Neural cell (in vitro differentiated cells): Measurements from ENCODE around the gene NRL. TPM values are rescaled to one million over a fixed set of nuclear protein-coding genes. Genes with fewer than 3 reads are reported as not detected.

ENCODE experiments used
- H2AFZ ChIP-seq: fragments of 200-600, 300-800 bp; sonication (generic), shearing (Covaris generic); 2 replicates; pipeline ENCODE4 v1.6.0; 2014; ENCODE audit warnings: low read depth, mild to moderate bottlenecking, antibody characterized with exemption, low read length, moderate library complexity
- H3F3A ChIP-seq: fragments of 200-600 bp; shearing (Covaris generic); 2 replicates; pipeline ENCODE4 v1.6.1; 2016; ENCODE audit warnings: mild to moderate bottlenecking, moderate library complexity, mixed read lengths, antibody characterized with exemption, low read length; ENCODE audit not compliant: insufficient read depth, poor library complexity, severe bottlenecking
- H3K27ac ChIP-seq: fragments of 200-600, 300-800 bp; sonication (generic), shearing (Covaris generic); 2 replicates; pipeline ENCODE4 v1.5.1; 2014; ENCODE audit warnings: mild to moderate bottlenecking, low read length, moderate library complexity
- H3K27me3 ChIP-seq: fragments of 300-800, 200-600 bp; sonication (generic), shearing (Covaris generic); 2 replicates; pipeline ENCODE4 v1.6.0; 2014; ENCODE audit warnings: mild to moderate bottlenecking, low read depth, low read length, moderate library complexity; ENCODE audit not compliant: insufficient read depth
- H3K36me3 ChIP-seq: fragments of 300-800, 200-600 bp; sonication (generic), shearing (Covaris generic); 2 replicates; pipeline ENCODE4 v1.5.1; 2014; ENCODE audit warnings: mild to moderate bottlenecking, antibody characterized with exemption, low read length, moderate library complexity; ENCODE audit not compliant: insufficient read depth
- H3K4me2 ChIP-seq: fragments of 300-800, 200-600 bp; sonication (generic), shearing (Covaris generic); 2 replicates; pipeline ENCODE4 v1.6.0; 2014; ENCODE audit warnings: mild to moderate bottlenecking, low read length
- H3K4me3 ChIP-seq: fragments of 300-800, 200-600 bp; sonication (generic), shearing (Covaris generic); 2 replicates; pipeline ENCODE4 v1.5.1; 2014; ENCODE audit warnings: mild to moderate bottlenecking, low read length, moderate library complexity
- H3K79me2 ChIP-seq: fragments of 200-600 bp; shearing (Covaris generic); replicated peaks from 2 replicates; pipeline ENCODE4 v1.6.0; 2014; ENCODE audit warnings: mild to moderate bottlenecking, low read length, moderate library complexity; ENCODE audit not compliant: insufficient read depth
- H3K9ac ChIP-seq: fragments of 300-800, 200-600 bp; sonication (generic), shearing (Covaris generic); 2 replicates; pipeline ENCODE4 v1.6.1; 2016; ENCODE audit warnings: mild to moderate bottlenecking, low read length, mixed read lengths
- H3K9me2 ChIP-seq: fragments of 200-600 bp; shearing (Covaris generic); 2 replicates; pipeline ENCODE4 v1.6.1; 2016; ENCODE audit warnings: mild to moderate bottlenecking, low read length, mixed read lengths; ENCODE audit not compliant: insufficient read depth
- H3K9me3 ChIP-seq: fragments of 200-600, 300-800 bp; sonication (generic), shearing (Covaris generic); 2 replicates; pipeline ENCODE4 v1.6.1; 2016; ENCODE audit warnings: mild to moderate bottlenecking, mixed run types, low read length, moderate library complexity, mixed read lengths
- H4K20me1 ChIP-seq: fragments of 200-600 bp; shearing (Covaris generic); 2 replicates; pipeline ENCODE4 v1.6.1; 2016; ENCODE audit warnings: mild to moderate bottlenecking, mixed run types; ENCODE audit not compliant: insufficient read depth
- EP300 ChIP-seq: fragments of 450-650 bp; conservative IDR thresholded peaks from 2 replicates; pipeline ENCODE4 v1.6.1; 2014; ENCODE audit warnings: antibody characterized with exemption, mild to moderate bottlenecking, moderate library complexity; ENCODE audit not compliant: poor library complexity, severe bottlenecking
- POLR2AphosphoS5 ChIP-seq: IDR thresholded peaks from 2 replicates; pipeline ENCODE4 v1.6.1; 2012
- RAD21 ChIP-seq: fragments of 450-650 bp; conservative IDR thresholded peaks from 2 replicates; pipeline ENCODE4 v1.6.1; 2014; ENCODE audit warnings: antibody characterized with exemption, mild to moderate bottlenecking, moderate library complexity
- REST ChIP-seq: IDR thresholded peaks from 2 replicates; pipeline ENCODE4 v1.6.1; 2012; ENCODE audit warnings: borderline replicate concordance
- SMC3 ChIP-seq: fragments of 450-650 bp; conservative IDR thresholded peaks from 2 replicates; pipeline ENCODE4 v1.6.1; 2014; ENCODE audit warnings: antibody characterized with exemption, mild to moderate bottlenecking, moderate library complexity; ENCODE audit not compliant: poor library complexity
- TAF1 ChIP-seq: IDR thresholded peaks from 2 replicates; pipeline ENCODE4 v1.6.1; 2012; ENCODE audit warnings: low read depth
- polyA plus RNA-seq: library from polyadenylated mRNA; depleted of rRNA; stranded (reverse); fragments of >200 nt; gene quantifications from 2 replicates; pipeline ENCODE4 v1.2.3, GENCODE V29; 2014
- TF ChIP-seq, protein P1 (sequence below): fragments of 450-650 bp; IDR thresholded peaks from 2 replicates; pipeline ENCODE4 v1.5.1; 2014; ENCODE audit warnings: antibody characterized with exemption, mild to moderate bottlenecking, moderate library complexity; ENCODE audit not compliant: poor library complexity, severe bottlenecking

The NRL gene
- polyA plus RNA-seq, 1 donor from 2014 or later: 9.5 TPM

GRCh38 chr14:24100197-24100981, 14.4 kb downstream of the NRL start:
- no peak overlapping the region for H2AFZ ChIP-seq
- H3F3A ChIP-seq: no peaks in the 10 kb centered on the region
- H3K36me3 ChIP-seq: no peaks in the 10 kb centered on the region
- H3K9me2 ChIP-seq: no peaks in the 10 kb centered on the region
- H3K9ac ChIP-seq: no peak overlapping the region
- no peak overlapping the region for H3K4me2 ChIP-seq
- no peak overlapping the region for H3K27ac ChIP-seq
- no peak for TF ChIP-seq POLR2AphosphoS5
- no peak for TF ChIP-seq RAD21
- no peaks in the 10 kb centered on the region for H3K9me3 ChIP-seq
- no peaks in the 10 kb centered on the region for H3K79me2 ChIP-seq
- H3K27me3 ChIP-seq: no peaks in the 10 kb centered on the region
- no peaks in the 10 kb centered on the region for H4K20me1 ChIP-seq
- no peak overlapping the region for H3K4me3 ChIP-seq

DNA sequence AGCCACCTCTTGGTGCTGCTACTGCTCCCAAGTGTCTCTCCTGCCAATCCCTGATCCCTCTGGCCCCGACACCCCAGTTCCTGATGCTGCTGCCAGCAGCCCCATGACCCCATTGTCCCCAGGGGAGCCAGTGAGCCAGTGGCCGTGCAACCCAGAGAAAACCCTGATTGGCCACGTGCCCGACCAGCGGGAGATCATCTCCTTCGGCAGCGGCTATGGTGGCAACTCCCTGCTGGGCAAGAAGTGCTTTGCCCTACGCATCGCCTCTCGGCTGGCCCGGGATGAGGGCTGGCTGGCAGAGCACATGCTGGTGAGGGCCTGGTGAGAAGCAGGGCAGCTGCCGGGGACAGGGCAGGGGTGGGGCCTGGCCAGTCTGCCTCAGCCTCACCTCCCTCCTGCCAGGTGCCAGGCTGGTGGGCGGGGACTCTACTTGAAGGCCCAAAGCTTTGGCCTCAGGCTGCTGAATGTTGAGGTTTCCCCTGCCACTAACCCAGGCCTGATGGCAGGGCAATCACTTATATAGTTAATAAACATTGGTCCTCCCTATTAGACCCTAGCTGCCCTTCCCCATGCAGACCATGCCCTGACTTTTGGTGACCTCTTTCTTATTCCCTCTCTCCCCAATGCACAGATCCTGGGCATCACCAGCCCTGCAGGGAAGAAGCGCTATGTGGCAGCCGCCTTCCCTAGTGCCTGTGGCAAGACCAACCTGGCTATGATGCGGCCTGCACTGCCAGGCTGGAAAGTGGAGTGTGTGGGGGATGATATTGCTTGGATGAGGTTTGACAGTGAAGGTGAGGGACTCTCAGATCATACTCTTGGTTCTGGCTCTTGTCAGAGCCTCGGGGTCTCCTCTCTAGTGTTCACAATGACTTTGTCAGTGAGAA, 15.6 kb downstream of the NRL start:
- Histone ChIP-seq H3K4me3 (no peak overlapping the region), H3K27ac (no peak overlapping the region), H3K4me2 (no peak overlapping the region), H3K27me3 (peaks cover 10% of the 10 kb centered on the region), H3K9me2 (no peaks in the 10 kb centered on the region), H3K9ac (no peak overlapping the region), H3F3A (no peaks in the 10 kb centered on the region), H2AFZ (no peak overlapping the region), H3K79me2 (no peaks in the 10 kb centered on the region), H3K9me3 (no peaks in the 10 kb centered on the region), H3K36me3 (no peaks in the 10 kb centered on the region), H4K20me1 (no peaks in the 10 kb centered on the region)
- TF ChIP-seq TAF1 (no peak), SMC3 (no peak), REST (no peak), RAD21 (no peak), EP300 (no peak)
- TF ChIP-seq, protein P1, sequence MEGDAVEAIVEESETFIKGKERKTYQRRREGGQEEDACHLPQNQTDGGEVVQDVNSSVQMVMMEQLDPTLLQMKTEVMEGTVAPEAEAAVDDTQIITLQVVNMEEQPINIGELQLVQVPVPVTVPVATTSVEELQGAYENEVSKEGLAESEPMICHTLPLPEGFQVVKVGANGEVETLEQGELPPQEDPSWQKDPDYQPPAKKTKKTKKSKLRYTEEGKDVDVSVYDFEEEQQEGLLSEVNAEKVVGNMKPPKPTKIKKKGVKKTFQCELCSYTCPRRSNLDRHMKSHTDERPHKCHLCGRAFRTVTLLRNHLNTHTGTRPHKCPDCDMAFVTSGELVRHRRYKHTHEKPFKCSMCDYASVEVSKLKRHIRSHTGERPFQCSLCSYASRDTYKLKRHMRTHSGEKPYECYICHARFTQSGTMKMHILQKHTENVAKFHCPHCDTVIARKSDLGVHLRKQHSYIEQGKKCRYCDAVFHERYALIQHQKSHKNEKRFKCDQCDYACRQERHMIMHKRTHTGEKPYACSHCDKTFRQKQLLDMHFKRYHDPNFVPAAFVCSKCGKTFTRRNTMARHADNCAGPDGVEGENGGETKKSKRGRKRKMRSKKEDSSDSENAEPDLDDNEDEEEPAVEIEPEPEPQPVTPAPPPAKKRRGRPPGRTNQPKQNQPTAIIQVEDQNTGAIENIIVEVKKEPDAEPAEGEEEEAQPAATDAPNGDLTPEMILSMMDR: no peak
